NCI-H187 (cell line): ENCODE measurements around the gene NUBPL.

ENCODE experiments used
- DNase-seq, 2 experiments: peaks; one replicate each; lab custom pipeline; 2025; lab: John Stamatoyannopoulos, UW

NUBPL gene, protein sequence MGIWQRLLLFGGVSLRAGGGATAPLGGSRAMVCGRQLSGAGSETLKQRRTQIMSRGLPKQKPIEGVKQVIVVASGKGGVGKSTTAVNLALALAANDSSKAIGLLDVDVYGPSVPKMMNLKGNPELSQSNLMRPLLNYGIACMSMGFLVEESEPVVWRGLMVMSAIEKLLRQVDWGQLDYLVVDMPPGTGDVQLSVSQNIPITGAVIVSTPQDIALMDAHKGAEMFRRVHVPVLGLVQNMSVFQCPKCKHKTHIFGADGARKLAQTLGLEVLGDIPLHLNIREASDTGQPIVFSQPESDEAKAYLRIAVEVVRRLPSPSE

DNA sequence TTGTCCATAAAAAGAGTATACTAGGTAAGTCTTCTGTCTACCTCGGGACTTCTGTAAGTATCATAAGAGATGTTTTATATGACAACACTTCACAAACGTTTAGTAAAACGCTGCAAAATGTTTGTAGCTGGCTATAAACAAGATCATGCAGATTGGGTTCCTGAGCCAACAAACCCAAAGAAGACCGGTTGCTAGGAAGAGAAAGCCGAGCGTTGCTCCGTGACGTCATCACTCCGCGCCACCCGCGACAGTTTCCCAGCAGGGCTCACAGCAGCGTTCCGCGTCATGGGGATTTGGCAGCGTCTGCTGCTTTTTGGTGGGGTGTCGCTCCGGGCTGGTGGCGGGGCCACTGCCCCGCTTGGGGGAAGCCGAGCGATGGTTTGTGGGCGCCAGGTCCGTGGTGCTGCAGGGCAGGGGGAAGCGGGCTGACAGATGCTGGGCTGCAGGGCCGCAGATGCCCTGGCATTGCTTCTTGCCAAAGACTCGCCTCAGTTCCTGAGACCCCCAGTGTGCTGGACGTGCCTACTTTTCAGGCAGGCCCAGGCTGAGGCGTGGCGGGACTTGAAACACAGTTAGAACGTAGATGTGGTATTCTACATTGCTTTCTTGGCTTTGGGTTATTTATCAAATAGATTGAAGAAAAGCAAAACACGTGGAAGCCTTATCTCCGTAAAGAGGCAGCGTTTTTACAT is at the start of gene NUBPL:
TSS of gene NUBPL (plus strand) at position 250 of the 692 bp plus-strand sequence. CDS start at position 286, 36 bp downstream.
- peak; percentile 81 to 95 for DNase-seq

DNA sequence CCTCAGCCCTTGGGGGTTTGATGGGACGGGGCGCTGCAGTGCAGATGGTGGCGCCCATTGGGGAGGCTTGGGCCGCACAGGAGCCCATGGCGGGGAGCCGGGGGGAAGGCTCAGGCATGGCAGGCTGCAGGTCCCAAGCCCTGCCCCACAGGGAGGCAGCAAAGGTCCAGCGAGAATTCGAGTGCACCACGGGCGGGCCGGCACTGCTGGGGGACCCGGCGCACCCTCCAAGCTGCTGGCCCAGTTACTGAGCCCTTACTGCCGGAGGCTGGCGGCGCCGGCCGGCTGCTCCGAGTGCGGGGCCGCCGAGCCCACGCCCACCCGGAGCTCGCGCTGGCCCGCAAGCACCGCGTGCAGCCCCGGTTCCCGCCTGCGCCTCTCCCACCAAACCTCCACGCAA is 34.1 kb upstream of the NUBPL start:
- no peak for DNase-seq

DNA sequence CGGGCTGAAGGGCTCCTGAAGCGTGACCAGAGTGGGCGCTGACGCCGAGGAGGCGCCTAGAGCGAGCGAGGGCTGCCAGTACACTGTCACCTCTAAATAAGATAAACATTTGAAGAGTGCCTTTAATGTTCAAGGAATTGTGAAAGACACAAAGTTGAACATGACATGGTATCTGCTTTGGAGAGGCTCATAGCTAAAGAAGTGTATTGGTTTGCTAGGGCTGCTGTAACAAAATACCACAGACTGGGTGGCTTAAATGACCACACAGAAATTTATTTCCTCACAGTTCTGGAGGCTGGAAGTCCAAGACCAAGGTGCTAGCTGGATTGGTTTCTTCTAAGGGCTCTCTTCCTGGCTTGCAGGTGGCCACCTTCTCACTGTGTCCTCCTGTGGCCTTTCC is 33.7 kb upstream of the NUBPL start:
- no peak for DNase-seq

DNA sequence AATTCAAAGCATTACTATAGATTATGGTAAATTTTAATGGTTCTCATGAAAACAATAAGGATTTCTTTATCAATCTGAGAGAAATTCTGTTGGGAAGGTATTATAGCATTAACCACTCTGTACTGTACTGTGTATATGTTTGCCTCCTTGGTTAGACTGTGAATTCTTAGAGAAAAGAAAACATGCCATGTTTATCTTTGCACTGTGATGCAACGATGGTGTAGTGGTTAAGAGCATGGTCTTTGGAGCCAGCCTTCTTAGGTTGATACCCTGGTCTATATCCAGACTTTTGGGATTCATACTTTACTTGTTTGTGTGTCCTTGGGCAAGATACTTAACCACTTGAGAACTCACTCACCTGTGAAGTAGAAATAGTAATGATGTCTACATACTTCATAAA is 32.2 kb upstream of the NUBPL start:
- no peak for DNase-seq

DNA sequence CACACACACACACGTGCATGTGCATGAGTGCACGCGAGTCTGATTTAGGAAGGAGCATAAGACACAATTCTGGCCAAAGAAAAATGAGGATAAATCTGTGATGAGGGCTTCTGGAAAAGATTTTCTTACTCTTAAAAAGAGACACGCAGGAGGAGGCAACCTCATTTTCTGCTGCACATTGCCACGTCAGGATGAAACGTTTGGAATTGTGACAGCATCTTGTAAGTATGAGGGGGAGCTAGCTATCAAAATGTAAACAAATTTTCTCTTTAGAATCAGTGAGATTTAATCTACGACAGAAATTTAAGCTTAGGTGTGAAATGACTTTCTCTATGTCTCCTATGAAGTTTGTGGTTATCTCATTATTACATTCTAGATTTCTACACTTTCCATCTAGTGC is 31.1 kb upstream of the NUBPL start:
- DNase-seq, result no peak

DNA sequence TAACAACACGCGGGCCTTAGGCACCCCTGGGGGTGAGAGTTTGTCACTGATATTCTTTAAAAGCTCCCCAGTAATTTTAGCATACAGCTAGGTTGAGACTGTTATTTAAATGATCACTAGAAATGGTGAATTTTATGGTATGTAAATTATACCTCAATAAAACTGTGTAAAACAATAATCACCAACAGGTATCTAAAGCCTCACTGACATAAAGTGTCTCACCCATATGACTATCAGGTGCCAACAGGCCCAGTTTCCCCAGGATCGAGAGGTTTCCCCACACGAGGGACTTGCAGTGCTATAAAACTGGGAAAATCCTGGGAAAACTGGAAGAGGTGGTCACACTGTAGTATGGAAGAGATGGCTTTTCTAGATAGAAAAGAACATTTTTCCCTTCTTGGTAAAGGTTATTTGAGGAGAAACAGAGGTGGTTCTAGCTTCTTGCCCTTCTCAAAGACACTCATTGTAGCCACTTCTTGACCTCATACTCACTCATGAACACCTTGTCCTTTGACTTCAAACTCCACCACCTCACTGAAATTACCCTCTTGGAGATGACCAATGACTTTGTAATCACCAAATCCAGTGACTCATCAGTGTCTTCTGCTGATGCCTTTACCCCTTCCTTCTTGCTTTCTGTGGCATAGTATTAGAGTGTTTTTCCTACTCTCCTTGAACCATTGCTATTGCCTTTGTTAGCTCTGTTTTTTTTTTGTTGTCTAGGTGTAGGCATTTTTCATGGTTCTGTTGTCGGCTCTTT is 24.8 kb upstream of the NUBPL start:
- DNase-seq, result no peak

DNA sequence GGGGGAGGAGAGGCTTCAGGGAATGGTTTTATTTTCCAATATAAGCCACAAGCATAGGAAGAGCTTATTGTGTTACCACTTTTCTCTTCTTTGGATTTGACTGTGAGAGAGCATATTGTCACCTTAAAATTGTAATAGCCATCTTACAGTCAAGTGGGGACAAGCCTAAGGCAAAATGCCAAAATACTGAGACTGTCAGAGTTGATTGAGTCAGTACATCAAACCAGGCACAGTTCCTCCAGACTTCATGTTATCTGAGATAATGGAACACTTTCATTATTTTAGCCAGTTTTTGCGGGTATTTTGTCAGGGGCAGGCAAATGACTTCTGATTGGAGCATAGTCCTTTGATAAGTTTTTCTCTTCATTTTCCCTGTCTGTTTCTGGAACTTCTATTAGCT is 19.5 kb upstream of the NUBPL start:
- no peak for DNase-seq

DNA sequence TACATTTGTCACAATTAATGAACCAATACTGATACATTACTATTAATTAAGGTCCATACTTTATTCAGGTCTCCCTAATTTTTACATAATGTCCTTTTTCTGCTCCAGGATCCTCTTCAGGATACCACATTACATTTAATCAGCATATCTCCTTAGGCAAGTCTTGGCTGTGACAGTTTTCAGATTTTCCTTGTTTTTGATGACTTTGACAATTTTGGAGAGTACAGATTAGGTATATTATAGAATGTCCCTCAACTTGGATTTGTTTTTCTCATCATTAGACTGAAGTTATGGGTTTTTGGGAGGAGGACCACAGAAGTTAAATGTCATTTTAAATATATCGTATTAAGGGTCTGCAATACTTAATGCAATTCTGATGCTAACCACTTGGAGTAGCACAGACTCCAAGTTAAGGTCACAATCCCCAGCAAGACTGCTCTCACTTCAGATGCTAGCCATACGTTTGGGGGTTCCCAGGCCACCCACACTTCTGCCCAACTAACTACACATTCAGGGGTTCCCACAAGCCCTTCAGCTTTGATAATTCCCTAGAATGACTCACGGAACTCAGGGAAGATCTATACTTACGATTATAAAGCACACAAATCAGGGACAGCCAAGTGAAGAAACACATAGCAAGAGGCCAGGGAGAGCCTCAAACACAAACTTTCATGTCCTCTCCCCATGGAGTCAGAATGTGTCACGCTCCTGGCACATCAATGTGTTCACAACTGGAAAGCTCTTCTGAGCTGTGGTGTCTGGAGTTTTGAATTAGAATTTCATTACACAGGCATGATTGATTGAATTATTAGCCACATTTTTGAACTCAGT is 17.0 kb upstream of the NUBPL start:
- no peak for DNase-seq

DNA sequence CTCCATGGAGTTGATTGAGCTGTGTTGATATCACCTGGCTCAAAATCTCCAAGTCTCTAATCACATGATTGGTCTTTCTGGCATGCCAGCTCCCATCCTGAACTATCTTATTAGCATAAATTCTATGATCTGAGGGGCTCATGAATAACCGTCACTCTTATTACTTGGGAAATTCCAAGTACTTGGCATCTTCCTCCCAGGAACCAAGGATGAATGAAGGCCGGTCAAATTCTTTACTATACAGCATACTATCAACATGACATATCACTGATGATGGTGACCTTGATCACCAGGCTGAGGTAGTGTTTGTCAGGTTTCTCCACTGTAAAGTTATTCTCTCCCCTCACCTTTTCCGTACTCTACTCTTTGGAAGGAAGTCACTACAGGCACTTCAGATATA is 16.4 kb upstream of the NUBPL start:
- DNase-seq, result no peak

DNA sequence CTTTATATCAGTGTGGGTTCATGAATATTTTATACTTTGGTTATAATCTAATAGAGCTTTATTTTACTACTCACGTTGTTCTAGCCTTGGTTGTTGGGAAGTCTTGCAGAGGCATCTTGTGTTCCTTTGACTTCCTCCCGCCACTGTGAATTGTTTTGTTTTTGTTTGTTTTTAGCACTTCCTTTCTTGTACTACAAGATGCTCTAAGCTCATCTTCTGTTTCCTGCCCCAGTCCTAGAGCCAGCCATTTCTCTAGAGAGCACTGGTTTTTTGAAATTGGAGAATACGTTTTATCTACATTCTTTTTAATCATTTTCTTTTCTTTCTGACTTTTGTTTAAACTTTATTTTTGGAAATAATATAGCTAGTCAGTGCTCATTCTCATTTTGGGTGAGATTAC is 15.9 kb upstream of the NUBPL start:
- no peak for DNase-seq

DNA sequence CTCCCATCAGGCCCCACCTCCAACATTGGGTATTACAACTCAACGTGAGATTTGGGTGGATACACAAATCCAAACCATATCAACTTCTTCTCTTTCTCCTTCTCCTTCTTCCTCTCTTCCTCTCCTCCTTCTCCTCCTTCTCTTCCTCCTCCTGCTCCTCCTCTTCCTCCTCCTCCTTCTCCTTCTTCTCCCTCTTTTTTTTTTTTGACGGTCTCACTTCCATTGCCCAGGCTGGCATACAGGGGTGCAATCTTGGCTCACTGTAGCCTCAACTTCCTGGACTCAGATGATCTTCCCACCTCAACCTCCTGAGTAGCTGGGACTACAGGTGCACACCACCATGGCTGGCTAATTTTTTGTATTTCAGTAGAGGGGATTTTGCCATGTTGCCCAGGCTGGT is 11.4 kb upstream of the NUBPL start:
- no peak for DNase-seq

DNA sequence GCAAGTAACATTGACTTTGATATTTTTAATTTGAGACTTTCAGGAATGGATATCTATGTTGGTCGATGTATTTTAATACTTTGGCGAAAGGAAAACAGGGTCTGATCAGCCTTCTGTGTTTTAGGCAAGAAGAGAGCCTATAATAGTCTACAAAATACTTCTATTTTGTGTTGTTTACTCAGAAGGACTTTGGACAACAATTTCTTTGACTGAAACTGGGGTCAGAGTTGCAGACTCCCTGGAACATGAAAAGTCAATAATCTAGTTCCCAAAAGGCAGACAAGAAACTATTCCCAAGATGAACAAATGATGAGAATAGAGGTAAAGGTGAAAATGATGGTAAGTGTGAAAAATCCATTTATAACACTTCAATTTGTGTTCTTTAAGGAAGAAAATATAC is 10.6 kb upstream of the NUBPL start:
- DNase-seq, result no peak

DNA sequence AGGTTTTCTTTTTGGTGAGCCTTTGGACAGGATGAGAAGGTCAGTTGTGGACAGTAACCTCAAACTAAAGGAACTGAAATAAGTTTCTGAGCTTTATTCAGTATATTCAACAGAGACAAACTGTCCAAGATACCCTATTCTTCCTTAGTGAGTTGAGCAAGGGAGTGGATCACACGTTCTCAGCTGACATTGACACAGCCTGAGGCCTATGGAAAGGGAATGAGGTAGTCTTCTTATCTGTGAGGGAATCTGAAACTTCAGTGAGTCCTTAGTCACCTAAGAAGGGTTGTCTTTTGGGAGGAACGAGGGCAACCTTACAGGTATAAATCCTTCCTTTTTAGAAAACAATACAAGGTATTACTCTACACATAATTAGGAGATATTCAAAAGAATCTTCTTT is 5.0 kb upstream of the NUBPL start:
- no peak for DNase-seq

DNA sequence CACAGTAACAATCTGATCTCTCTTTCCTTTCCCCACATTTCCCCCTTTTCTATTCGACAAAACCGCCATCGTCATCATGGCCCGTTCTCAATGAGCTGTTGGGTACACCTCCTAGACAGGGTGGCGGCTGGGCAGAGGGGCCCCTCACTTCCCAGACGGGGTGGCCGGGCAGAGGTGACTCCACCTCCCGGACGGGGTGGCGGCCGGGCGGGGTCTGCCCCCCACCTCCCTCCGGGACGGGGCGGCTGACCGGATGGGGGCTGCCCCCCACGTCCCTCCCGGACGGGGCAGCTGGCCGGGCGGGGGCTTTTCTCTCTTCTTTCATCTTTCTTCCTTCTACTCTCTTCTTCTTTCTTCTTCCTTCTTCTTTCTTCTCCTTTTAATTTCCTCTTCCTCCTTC is 1.3 kb upstream of the NUBPL start:
- DNase-seq, result no peak

DNA sequence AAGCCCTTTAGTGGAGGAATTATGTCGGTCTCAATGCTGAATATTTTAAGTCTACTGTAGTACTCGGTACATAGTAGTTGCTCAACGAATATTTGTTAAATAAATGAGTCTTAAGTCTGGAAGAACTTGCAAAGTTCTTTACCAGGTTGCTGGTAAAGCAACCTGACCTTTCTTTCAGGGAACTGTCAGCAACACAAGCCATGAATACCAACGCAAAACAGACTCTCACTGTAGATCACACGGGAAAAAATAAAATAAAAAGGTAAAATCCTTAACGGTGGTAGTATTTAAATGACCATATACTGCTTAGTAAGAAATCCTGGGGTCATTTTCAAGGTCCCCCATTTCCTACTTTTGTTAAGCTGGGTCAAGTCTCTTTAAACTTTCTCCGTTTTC is 447 bp upstream of the NUBPL start:
- no peak for DNase-seq

DNA sequence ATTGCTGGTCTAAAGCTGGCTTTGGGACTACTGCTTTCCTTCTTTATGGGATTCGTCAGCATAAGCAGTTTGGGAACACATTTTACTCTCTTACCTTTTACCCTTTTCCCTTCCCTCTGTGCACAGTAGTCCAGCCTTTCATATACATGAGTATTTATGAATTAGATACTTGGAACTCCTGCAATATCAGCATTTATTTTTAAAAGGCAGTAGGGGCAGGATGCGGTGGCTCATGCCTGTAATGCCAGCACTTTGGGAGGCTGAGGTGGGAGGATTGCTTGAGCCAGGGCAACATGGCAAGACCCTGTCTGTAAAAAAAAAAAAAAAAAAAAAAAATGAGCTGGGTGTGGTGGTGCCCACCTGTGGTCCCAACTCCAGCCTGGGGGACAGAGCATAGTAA is 3.0 kb downstream of the NUBPL start:
- DNase-seq, result no peak

DNA sequence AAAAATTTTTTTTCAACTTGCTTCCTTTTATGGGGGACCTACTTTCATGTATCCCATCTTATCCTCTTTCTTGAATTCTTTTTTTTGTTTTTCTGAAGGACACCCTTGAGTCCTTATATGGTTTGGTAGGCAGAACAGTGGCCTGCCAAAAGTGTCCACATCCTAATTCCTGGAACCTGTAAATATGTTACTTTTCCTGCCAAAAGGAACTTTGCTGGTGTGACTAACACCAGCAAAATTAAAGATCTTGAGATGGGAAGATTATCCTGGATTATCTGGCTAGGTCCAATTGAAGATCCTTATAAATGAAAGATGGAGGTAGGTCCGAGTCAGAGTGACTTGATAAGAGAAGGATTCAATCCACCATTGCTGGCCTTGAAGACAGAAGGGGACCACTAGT is 5.3 kb downstream of the NUBPL start:
- no peak for DNase-seq

DNA sequence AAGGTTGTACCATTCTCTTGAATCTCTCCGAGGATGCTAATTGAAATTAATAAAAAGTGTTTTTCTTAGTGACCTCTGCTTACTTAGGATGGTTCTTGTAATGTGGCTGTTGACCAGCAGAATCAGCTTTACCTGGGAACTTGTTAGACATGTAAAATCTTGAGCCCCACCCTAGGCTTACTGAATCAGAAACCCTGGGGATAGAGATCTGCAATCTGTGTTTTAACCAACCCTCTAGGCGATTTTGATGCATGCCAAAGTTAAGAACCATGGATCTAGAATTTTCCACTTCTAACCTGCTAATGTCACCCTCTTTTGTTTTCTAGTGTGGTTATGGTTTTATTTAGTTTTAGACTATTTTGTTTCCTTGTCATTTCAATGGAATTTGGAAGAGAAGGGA is 6.5 kb downstream of the NUBPL start:
- DNase-seq, result no peak

DNA sequence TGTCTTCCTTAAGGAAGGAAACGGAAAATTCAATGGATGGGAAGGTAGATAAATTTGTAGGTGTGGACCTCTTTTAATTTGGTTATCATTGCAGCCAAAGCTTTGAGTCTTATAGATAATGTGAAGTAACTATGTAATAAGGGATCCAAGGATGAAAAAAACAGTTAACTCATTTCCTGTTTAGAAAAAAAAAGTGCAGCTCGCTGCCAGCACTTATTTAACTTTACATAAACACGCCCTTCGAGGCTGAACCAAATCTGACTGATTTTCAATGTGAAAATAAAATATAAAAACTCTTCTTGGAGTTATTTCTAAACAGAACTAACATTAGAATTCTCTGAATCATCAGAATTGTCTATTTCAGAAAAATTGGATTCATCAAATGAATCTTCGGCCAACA is 7.0 kb downstream of the NUBPL start:
- no peak for DNase-seq

DNA sequence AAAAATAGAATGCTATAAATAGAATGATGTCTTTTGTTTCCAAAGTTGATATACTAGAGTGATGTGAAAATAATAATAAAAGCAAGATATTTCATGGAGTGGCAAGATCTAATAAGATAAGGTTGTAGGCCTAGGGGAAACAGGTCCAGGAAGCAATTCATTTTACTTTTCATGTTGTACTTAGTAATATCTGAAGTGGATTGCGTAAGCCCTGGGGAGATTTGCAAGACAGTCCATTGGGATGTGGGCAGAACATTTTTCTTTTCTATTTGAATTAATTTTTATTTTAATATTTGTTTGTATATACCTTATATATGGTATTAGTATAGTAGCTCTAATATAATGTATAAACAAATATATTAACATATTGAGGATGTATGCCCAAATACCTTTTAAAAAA is 7.5 kb downstream of the NUBPL start:
- DNase-seq, result no peak

DNA sequence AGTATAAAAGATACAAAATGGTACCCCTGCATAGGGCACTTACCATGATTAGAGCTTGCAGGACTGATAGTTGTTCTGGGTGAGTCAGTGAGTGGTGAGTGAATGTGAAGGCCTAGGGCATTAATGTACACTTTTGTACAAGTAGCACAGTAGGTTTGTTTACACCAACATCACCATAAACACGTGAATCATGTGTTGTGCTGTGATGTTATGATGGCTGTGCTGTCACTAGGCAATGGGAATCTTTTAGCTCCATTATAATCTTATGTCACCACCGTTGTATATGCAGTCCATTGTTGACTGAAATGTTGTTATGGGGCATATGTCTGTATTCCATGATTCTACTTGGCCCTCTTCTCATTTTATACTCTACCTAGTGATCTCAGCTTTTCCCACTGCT is 11.8 kb downstream of the NUBPL start:
- DNase-seq, result no peak

DNA sequence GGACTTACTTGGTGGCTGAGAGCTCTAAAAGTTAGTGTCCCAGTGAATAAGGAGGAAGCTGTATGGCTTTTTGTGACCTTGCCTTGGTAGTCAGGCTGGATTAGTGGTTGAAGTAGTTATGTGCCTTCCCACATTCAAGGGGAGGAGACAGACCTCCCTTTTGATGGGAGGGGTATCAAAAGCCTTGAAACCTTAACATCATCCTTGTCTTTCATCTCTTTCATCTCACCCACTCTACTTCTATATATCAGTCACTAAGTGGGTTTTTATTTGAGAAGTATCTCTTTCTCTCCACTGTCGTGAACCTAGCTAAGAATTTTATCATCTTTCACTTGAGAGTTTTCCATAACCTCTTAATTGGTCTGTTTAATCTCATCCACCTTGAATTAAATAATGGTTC is 15.7 kb downstream of the NUBPL start:
- DNase-seq, result no peak
